ENCODE measurements around the gene TGM1. TPM values are rescaled to one million over a fixed set of nuclear protein-coding genes. Genes with fewer than 3 reads are reported as not detected.

TGM1 gene
- total RNA-seq, 1 experiment from 2014 or later = 2.9 TPM

- Mint-ChIP-seq H3K4me3 (no peak overlapping the region), H3K36me3 (ENCODE audit: insufficient read depth in 1 of 3, low read depth in 3 of 3) (peaks cover 7 to 24% (median 18%) of the 10 kb centered on the region in 3 experiments; a peak in 6 of 7 replicates), H3K27ac (no peak overlapping the region), H3K4me1 (peaks cover 0 to 7% of the 10 kb centered on the region in 2 experiments; a peak in 2 of 4 replicates), H3K27me3 (ENCODE audit: low read depth) (no peaks in the 10 kb centered on the region), H3K9me3 (no peaks in the 10 kb centered on the region)
- Histone ChIP-seq H2BK5ac (ENCODE audit: insufficient read length, low read length) (no peak overlapping the region), H2BK15ac (ENCODE audit: low read depth, low read length) (no peak overlapping the region), H4K8ac (replicated peaks; ENCODE audit: insufficient read length, low read depth, low read length) (no peak overlapping the region), H4K5ac (ENCODE audit: insufficient read length, low read depth, low read length) (no peak overlapping the region), H3K27ac (ENCODE audit: insufficient read length, low read depth, low read length) (no peak overlapping the region), H3K27me3 (ENCODE audit: insufficient read depth, low read length) (no peaks in the 10 kb centered on the region), H3K14ac (ENCODE audit: insufficient read depth, low read length) (no peak overlapping the region), H4K20me1 (ENCODE audit: control insufficient read depth, insufficient read depth, insufficient read length) (no peaks in the 10 kb centered on the region), H3K23ac (ENCODE audit: insufficient read length, low read depth, low read length) (no peak overlapping the region), H3K79me1 (ENCODE audit: insufficient read depth, low read depth, low read length, poor library complexity, severe bottlenecking) (peaks cover 14% of the 10 kb centered on the region), H2BK20ac (ENCODE audit: low read depth, low read length, poor library complexity, severe bottlenecking) (no peak overlapping the region), H3T11ph (ENCODE audit: low read length) (no peak overlapping the region), H3K9me3 (ENCODE audit: control insufficient read depth, low read depth, low read length) (no peaks in the 10 kb centered on the region), H3K4me1 (ENCODE audit: insufficient read depth, low read length) (no peaks in the 10 kb centered on the region), H2AFZ (ENCODE audit: low read length) (no peak overlapping the region), H3K56ac (ENCODE audit: insufficient read length, low read depth, low read length) (no peak overlapping the region), H3K18ac (ENCODE audit: insufficient read length, low read depth, low read length) (no peak overlapping the region), H4K91ac (ENCODE audit: insufficient read length, low read depth, low read length) (no peak overlapping the region), H3K9ac (ENCODE audit: extremely low read depth, insufficient read length, low read length) (no peak overlapping the region), H3K23me2 (ENCODE audit: insufficient read length, low read depth, low read length, poor library complexity, severe bottlenecking) (peaks cover 3% of the 10 kb centered on the region), H2BK120ac (ENCODE audit: low read depth, low read length, poor library complexity, severe bottlenecking) (no peak overlapping the region), H3K4me2 (ENCODE audit: insufficient read depth, insufficient read length, low read length) (no peak overlapping the region), H3K79me2 (ENCODE audit: insufficient read depth, low read length) (peaks cover 7% of the 10 kb centered on the region; the same call in 1 of the 2 replicates), H3K4ac (ENCODE audit: low read depth, low read length) (no peak overlapping the region), H2AK5ac (ENCODE audit: insufficient read length, low read length) (no peak overlapping the region), H2BK12ac (ENCODE audit: insufficient read length, low read depth, low read length) (no peak overlapping the region)
- DNase-seq = no peak
- no peak for TF ChIP-seq CTCF (conservative IDR thresholded peaks at IDR 0.05)
- no CpG with 5 or more reads among the region's 1 CpG for WGBS (ENCODE audit: extremely low coverage, insufficient read length, low lambda C conversion rate)
Observed at GRCh38 chr14:24226473-24226872, 36.5 kb downstream of the TGM1 start.
